Stimulated activated CD8-positive, alpha-beta memory T cell treated with anti-CD3 and anti-CD28 coated beads, Interleukin-7, amount 100 ng/mL, for 48 hours (primary cell): ENCODE measurements around the gene KRTAP5-11.
"Not testable (repeated sequence)": the region's sequence is repeated elsewhere in the genome, so short reads cannot be mapped to it uniquely, and the experiment has no call there.

Experiments
- DNase-seq, 2 donors: peaks; one replicate each; pipeline ENCODE4 v3.0.0-alpha.2; 2020; ENCODE audit warnings: low read depth in 1 of 2; ENCODE audit errors: extremely low read depth in 1 of 2

KRTAP5-11 gene

GRCh38 chr11:71582309-71582895 lies at the start of gene KRTAP5-11:
Gene KRTAP5-11, minus strand, starts transcription at chr11:71582875. Its CDS starts 38 bp downstream, at chr11:71582837.
- no peak for DNase-seq

GRCh38 chr11:71631551-71631950 lies 48.9 kb upstream of the KRTAP5-11 start:
- not testable (repeated sequence) for DNase-seq

- DNase-seq = not testable (repeated sequence)
Measured at GRCh38 chr11:71630071-71630470, 47.4 kb upstream of the KRTAP5-11 start.

- DNase-seq = not testable (repeated sequence)
Measured at GRCh38 chr11:71628943-71629342, 46.3 kb upstream of the KRTAP5-11 start.

- DNase-seq = not testable (repeated sequence)
Measured at GRCh38 chr11:71623226-71623625, 40.6 kb upstream of the KRTAP5-11 start.

GRCh38 chr11:71622561-71622960 lies 39.9 kb upstream of the KRTAP5-11 start:
- not testable (repeated sequence) for DNase-seq

GRCh38 chr11:71615003-71615402 lies 32.3 kb upstream of the KRTAP5-11 start:
- not testable (repeated sequence) for DNase-seq

GRCh38 chr11:71614366-71614917 lies 31.8 kb upstream of the KRTAP5-11 start:
- not testable (repeated sequence) for DNase-seq

GRCh38 chr11:71613931-71614330 lies 31.3 kb upstream of the KRTAP5-11 start:
- not testable (repeated sequence) for DNase-seq

GRCh38 chr11:71611218-71611910 lies 28.7 kb upstream of the KRTAP5-11 start:
- not testable (repeated sequence) for DNase-seq

GRCh38 chr11:71608272-71608671 lies 25.6 kb upstream of the KRTAP5-11 start:
- DNase-seq = not testable (repeated sequence)

GRCh38 chr11:71607520-71608216 lies 25.0 kb upstream of the KRTAP5-11 start:
- not testable (repeated sequence) for DNase-seq

GRCh38 chr11:71606853-71607519 lies 24.3 kb upstream of the KRTAP5-11 start:
- DNase-seq = not testable (repeated sequence)

GRCh38 chr11:71604798-71605488 lies 22.3 kb upstream of the KRTAP5-11 start:
- peak in 1 of 2 donors; percentile 5 for DNase-seq

- DNase-seq = not testable (repeated sequence)
Measured at GRCh38 chr11:71603221-71603620, 20.5 kb upstream of the KRTAP5-11 start.

- DNase-seq = not testable (repeated sequence)
Measured at GRCh38 chr11:71589546-71589920, 6.9 kb upstream of the KRTAP5-11 start.

- peak; percentile 10 to 58 for DNase-seq
Measured at GRCh38 chr11:71588822-71589545, 6.3 kb upstream of the KRTAP5-11 start.

GRCh38 chr11:71588314-71588713 lies 5.6 kb upstream of the KRTAP5-11 start:
- DNase-seq = not testable (repeated sequence)

- DNase-seq = not testable (repeated sequence)
Measured at GRCh38 chr11:71585673-71586072, 3.0 kb upstream of the KRTAP5-11 start.

- not testable (repeated sequence) for DNase-seq
Measured at GRCh38 chr11:71582969-71583368, 294 bp upstream of the KRTAP5-11 start.
